ENCODE results near the gene EPHB2.
"Not testable (repeated sequence)": the region's sequence is repeated elsewhere in the genome, so short reads cannot be mapped to it uniquely, and the experiment has no call there.

Gene EPHB2

GRCh38 chr1:22916471-22916820, 205.8 kb downstream of the EPHB2 start:
- DNase-seq (ENCODE audit: low spot score), result no peak

DNA sequence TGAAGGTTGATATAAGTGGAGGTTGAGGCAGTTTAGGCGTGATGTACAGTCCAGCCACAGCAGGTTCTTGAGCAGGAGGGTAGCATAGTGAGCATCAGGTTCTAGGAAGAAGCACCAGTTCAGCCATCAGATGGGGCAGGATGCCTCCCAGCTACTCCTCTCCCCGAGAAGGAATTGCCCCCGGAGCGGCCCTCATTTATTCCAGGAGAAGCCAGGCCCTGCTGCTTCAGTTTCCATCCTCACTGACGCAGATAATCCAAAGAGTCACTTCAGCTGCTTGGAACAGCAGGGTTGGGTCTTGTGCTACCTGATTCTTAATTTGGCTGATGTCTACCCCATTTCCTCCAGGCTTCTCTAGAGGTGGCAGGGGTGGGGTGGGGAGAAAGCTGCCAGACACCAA, 207.3 kb downstream of the EPHB2 start:
- no peak for DNase-seq (ENCODE audit: low spot score)

DNA sequence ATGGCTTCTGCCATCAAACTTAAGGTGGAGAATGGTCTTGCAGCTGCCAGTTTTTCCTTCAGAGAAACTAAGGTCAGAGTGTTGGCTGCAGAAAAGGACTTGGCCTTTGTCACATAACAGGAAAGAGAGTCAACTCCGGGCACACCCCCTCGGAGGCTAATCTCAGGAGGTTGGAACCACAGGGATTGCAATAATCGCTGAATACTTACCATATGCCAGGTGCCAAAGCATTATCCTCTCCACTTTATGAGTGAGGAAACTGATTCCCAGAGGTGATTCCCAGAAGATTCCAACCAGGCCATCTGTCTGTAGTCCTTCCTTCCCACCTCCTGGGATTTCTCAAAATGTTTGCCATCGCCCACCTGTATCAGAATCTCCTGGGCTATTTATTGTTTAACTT, 208.0 kb downstream of the EPHB2 start:
- DNase-seq (ENCODE audit: low spot score), result no peak

- DNase-seq (ENCODE audit: low spot score), result no peak
Measured at GRCh38 chr1:22919341-22920025, 208.8 kb downstream of the EPHB2 start.

- DNase-seq (ENCODE audit: low spot score), result no peak
Measured at GRCh38 chr1:22920026-22920733, 209.5 kb downstream of the EPHB2 start.

- no peak for DNase-seq (ENCODE audit: low spot score)
Measured at GRCh38 chr1:22920734-22921451, 210.3 kb downstream of the EPHB2 start.

GRCh38 chr1:22921452-22922126, 210.9 kb downstream of the EPHB2 start:
- DNase-seq (ENCODE audit: low spot score), result no peak

DNA sequence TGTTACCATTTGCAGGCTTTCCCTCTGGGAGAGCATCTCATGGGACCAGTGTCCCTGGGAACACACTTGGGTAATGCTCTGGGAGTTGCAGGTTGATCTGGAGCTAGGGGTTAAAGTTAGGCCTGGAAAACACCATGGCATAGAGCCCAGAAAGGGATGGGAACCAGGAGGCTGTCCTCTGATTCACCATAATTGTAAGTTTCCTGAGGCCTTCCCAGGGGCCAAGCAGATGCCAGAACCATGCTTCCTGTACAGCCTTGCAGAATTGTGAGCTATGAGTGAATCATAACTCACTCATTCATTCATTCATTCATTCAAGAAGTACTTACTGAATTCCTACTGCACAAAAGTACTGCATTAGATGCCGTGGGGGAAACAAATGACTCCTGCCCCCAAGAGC, 212.0 kb downstream of the EPHB2 start:
- no peak for DNase-seq (ENCODE audit: low spot score)

DNA sequence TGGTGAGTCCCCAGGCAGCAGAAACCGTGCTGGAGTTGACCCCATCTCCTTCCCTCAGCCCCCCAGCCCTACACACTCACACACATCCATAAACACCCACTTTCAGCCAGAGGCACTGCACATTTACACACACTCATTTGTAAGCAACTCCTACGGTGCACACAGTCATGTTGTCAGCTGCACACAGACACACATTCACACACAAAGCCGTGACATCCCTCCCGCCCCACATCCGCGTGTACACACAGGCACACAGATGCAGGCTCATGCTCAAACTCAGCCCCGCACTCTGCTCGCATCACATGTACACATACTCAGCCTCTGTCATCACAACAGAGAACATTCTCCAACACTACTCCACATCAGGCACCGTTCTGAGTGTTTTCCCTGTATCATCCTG, 214.5 kb downstream of the EPHB2 start:
- DNase-seq (ENCODE audit: low spot score), result no peak

GRCh38 chr1:22930240-22930912, 219.7 kb downstream of the EPHB2 start:
- no peak for DNase-seq (ENCODE audit: low spot score)

DNA sequence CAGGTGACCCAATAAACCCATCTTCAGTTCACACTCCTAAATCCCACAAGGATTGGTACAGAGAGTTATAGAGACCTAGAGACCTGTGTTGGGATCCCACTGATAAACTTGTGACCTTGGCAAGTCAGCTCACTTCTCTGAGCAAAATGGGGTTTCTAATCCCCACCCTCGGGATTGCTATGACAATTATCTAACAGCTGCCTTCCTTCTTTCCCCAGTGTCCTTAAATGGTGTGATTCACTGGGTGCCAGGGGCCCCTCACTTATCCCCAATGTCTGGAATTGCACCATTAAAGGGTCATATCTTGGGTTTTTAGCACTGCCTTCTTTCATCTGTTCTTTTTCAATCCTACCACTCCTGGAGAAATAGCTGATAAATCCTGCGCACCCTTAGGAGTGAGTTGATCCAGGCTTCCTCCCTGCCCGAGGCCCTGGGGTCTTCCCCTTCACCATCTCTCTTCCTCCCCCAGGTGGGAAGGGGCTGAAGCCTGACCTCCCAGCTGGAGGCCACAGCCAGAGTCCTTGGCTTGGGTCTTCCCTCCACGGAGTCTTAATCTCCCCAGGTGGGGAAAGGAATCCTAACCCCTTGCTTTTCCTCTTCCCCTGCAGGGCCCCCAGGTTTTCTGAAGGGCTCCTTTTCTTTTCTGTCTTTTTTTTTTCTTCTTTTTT, 222.3 kb downstream of the EPHB2 start:
- no peak for DNase-seq (ENCODE audit: low spot score)

DNA sequence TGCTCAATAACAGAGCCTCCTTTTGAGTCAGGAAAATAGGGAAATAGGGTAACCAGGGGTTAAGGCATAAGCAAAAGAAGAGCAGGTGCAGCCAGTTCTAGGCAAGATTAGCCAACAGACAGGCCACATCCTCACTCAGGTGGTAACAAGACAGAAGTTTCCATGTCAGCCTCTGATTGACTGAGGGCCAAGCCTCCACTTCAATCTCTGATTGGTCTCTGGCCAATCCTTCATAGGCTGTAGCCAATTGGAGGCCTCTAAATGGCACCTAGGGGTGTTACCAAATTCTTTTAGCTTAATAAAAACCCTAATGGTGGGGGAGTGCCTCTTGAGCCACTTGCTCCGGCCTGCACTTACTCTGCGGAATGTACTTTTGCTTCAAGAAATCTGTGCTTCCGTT, 224.8 kb downstream of the EPHB2 start:
- no peak for DNase-seq (ENCODE audit: low spot score)

DNA sequence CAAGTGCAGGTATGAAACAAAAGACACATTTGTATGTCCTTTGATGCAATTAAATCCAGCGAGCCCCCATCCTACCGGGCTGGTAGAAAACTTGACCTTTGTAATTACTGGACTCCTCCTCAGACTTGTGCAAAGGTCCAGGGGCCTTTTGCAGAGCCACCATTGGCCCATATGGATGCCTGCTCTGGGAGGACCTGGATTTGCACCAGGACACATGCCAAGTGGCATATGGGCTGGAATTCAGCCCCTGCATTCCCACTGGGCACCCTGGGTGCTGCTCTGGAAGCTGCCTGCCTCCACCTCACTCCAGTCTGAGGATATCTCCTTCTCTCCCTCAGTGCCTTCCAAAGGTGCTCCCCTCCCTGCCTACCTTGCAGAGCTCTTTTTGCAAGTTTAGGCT, 226.0 kb downstream of the EPHB2 start:
- no peak for DNase-seq (ENCODE audit: low spot score)

GRCh38 chr1:22941257-22941656, 230.6 kb downstream of the EPHB2 start:
- no peak for DNase-seq (ENCODE audit: low spot score)

DNA sequence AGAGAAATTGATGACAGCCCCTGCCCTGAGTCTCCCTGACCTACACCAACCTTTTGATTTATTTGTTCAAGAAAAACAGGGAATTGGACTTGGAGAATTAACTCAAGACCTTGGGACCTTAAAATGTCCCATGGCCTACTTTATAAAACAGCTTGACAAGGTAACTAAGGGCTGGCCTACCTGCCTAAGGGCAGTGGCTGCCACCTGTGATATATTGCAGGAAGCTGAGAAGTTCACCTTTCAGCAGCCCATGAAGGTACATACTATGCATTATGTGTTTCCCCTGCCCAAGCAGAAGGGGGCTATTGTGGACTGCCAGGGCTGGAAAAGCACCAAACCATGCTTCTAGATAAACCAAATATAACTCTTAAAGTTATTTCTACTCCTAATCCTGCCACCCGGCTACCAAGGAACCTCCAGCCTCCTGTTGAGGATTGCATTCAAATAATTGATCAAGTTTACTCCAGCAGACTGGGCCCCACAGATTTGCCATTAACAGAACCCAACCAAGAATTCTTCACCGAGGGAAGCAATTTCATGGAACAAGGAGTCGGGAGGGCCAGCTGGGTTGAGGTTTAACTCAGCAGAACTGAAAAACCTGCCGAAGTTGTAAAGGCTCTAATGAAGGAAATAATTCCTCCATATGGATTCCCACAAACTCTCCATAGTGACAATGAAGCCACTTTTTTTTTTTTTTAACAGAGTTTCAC, 233.9 kb downstream of the EPHB2 start:
- DNase-seq (ENCODE audit: low spot score), result no peak

- DNase-seq (ENCODE audit: low spot score), result not testable (repeated sequence)
Measured at GRCh38 chr1:22945171-22945570, 234.5 kb downstream of the EPHB2 start.

GRCh38 chr1:22949822-22950331, 239.2 kb downstream of the EPHB2 start:
- no peak for DNase-seq (ENCODE audit: low spot score)

GRCh38 chr1:22951796-22952195, 241.2 kb downstream of the EPHB2 start:
- DNase-seq (ENCODE audit: low spot score), result no peak

- DNase-seq (ENCODE audit: low spot score), result no peak
Measured at GRCh38 chr1:22952694-22953056, 242.0 kb downstream of the EPHB2 start.

DNA sequence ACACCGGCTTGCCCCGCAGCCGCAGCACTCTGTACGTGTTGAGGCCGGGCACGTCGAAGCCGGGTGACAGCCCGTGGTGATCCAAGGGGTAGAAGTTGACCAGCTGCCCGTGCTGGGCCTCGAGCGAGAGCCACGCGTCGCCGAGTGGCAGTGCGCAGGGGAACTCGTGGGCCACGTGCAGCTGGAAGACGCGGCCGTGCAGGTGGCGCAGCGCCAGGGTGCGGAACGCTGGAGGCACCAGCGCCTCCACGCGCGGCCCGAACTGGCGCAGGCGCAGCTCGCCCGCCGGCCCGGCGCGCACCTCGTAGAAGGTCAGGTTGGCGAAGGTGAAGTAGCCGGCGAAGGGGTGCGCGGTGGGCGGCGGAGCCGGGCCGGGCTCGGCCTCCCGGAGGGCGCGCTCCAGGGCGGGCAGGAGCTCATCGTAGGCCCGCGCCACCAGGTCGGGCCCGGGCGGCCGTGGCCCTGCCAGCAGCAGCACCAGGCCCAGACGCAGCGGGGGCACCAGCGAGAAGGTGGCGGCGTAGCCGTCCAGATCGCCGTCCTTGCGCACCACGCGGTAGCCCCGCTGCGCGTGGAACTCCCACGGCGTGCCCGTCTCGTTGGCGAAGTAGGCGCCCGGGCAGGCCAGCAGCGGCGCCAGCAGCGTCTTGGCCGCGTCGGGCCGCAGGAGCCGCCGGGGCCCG, 242.6 kb downstream of the EPHB2 start:
- no peak for DNase-seq (ENCODE audit: low spot score)

Data from CD4-positive, alpha-beta T cell treated with Interleukin-6 at 100 ng/mL for 8 hours (primary cell).